HepG2 (cell line): ENCODE results near the gene ITIH1. TPM values are rescaled to one million over a fixed set of nuclear protein-coding genes. Genes with fewer than 3 reads are reported as not detected.

Experiments used
- ATAC-seq: fragments of 200-7000 bp; cut with Tn5 transposase; 3 replicates; pipeline ENCODE4 v1.9.1; 2020; ENCODE audit warnings: mild to moderate bottlenecking, moderate library complexity
- BruUV-seq: library from RNA; stranded (reverse); fragments of 400-500 nt; replicated peaks from 2 replicates; lab custom pipeline; 2021; lab: Mats Ljungman, UMichigan
- CTCF ChIA-PET: fragments of 300-600 bp; formaldehyde crosslinking; extraction: SDS; loops from one replicate; lab custom pipeline; 2021; ENCODE audit warnings: low total read pairs, inconsistent platforms, low intra/inter-chr PET ratio; lab: Yijun Ruan, JAX
- POLR2A ChIA-PET: fragments of 350-600 bp; sonication (Branson Sonifier 250); formaldehyde crosslinking; loops from one replicate; lab custom pipeline; 2020; ENCODE audit warnings: antibody characterized with exemption, inconsistent platforms; lab: Yijun Ruan, JAX
- DNase-seq: peaks from one replicate; pipeline ENCODE4 v3.0.0-alpha.2; 2015; ENCODE audit warnings: low spot score
- FAIRE-seq: peaks from 3 replicates; lab custom pipeline; 2011; peaks lifted over from hg19 to GRCh38; lab: Jason Lieb, UNC
- H2AFZ ChIP-seq: one replicate; pipeline ENCODE4 v1.6.1; 2011; ENCODE audit warnings: low read length, inconsistent platforms
- H3K27ac ChIP-seq: fragments of 300-600 bp; 3 replicates; pipeline ENCODE4 v1.8.0; 2011; ENCODE audit warnings: mixed run types, mild to moderate bottlenecking, mixed read lengths, low read length, inconsistent platforms; ENCODE audit not compliant: insufficient read depth; ENCODE audit errors: extremely low read length
- H3K27me3 ChIP-seq, 2 experiments: fragments of 200-600 bp in 1 of 2; 2 replicates in 1 of 2; 3 replicates in 1 of 2; pipeline versions ENCODE4 v1.6.0 to v1.8.0; 2011; ENCODE audit warnings: low read length in 2 of 2, mild to moderate bottlenecking in 2 of 2, moderate library complexity in 2 of 2, inconsistent platforms in 1 of 2; ENCODE audit not compliant: insufficient read depth in 2 of 2, control insufficient read depth in 1 of 2
- H3K36me3 ChIP-seq, 2 experiments: fragments of 200-600 bp in 1 of 2; replicated peaks in 1 of 2; 2 replicates in 1 of 2; 3 replicates in 1 of 2; pipeline versions ENCODE4 v1.5.1 to v1.8.0; 2011; ENCODE audit warnings: low read length in 2 of 2, inconsistent platforms in 1 of 2; ENCODE audit not compliant: insufficient read depth in 2 of 2, control insufficient read depth in 1 of 2
- H3K4me1 ChIP-seq: 2 replicates; pipeline ENCODE4 v1.5.1; 2012; ENCODE audit warnings: low read length, inconsistent platforms; ENCODE audit not compliant: insufficient read depth
- H3K4me2 ChIP-seq: 2 replicates; pipeline ENCODE4 v1.6.0; 2011; ENCODE audit warnings: low read depth, low read length, inconsistent platforms
- H3K4me3 ChIP-seq, 3 experiments: fragments of 200-600 bp in 1 of 3; sonication (generic), shearing (Covaris generic) in 1 of 3; replicated peaks in 1 of 3; 2 replicates each; pipeline ENCODE4 v1.5.1; 2011 to 2016; ENCODE audit warnings: low read length in 3 of 3, inconsistent platforms in 2 of 3, low read depth in 2 of 3, mild to moderate bottlenecking in 2 of 3, control low read depth in 1 of 3, mixed read lengths in 1 of 3; ENCODE audit not compliant: insufficient read depth in 1 of 3
- H3K79me2 ChIP-seq: one replicate; pipeline ENCODE4 v1.6.1; 2011; ENCODE audit warnings: low read length, inconsistent platforms; ENCODE audit not compliant: insufficient read depth
- H3K9ac ChIP-seq: 2 replicates; pipeline ENCODE4 v1.6.0; 2011; ENCODE audit warnings: mild to moderate bottlenecking, low read depth, low read length, inconsistent platforms; ENCODE audit not compliant: insufficient read depth
- H3K9me3 ChIP-seq: 2 replicates; pipeline ENCODE4 v1.5.1; 2012; ENCODE audit warnings: mild to moderate bottlenecking, low read length
- H4K20me1 ChIP-seq: 2 replicates; pipeline ENCODE4 v1.6.0; 2011; ENCODE audit warnings: inconsistent platforms, mild to moderate bottlenecking, low read length, moderate library complexity; ENCODE audit not compliant: insufficient read depth
- CHD4 ChIP-seq: fragments of 200-600 bp; sonication (generic); IDR thresholded peaks from 2 replicates; pipeline ENCODE4 v1.7.0; 2017; ENCODE audit warnings: mild to moderate bottlenecking, low read length, borderline replicate concordance
- DNMT3B ChIP-seq: conservative IDR thresholded peaks from 2 replicates; pipeline ENCODE4 v1.6.1; 2016; ENCODE audit warnings: missing biosample characterization, control low read depth
- GTF3A ChIP-seq: sonication (generic); formaldehyde crosslinking; conservative IDR thresholded peaks from 2 replicates; pipeline ENCODE4 v1.4.0; 2020; ENCODE audit warnings: mild to moderate bottlenecking, missing genetic modification reagents
- HOXA9 ChIP-seq: sonication (generic); formaldehyde crosslinking; IDR thresholded peaks from 2 replicates; pipeline ENCODE4 v1.8.1; 2022; ENCODE audit warnings: missing genetic modification reagents, mild to moderate bottlenecking, moderate library complexity, borderline replicate concordance
- MTA1 ChIP-seq: sonication (generic); formaldehyde crosslinking; IDR thresholded peaks from 2 replicates; pipeline ENCODE4 v1.4.0; 2020; ENCODE audit warnings: missing genetic modification reagents, mild to moderate bottlenecking, borderline replicate concordance
- ONECUT2 ChIP-seq: sonication (generic); formaldehyde crosslinking; IDR thresholded peaks from 2 replicates; pipeline ENCODE4 v1.4.0; 2020; ENCODE audit warnings: missing genetic modification reagents
- ZBTB34 ChIP-seq: sonication (generic); formaldehyde crosslinking; IDR thresholded peaks from 2 replicates; pipeline ENCODE4 v1.8.0; 2022; ENCODE audit warnings: mild to moderate bottlenecking, missing genetic modification reagents
- ZBTB46 ChIP-seq: sonication (generic); formaldehyde crosslinking; IDR thresholded peaks from 2 replicates; pipeline ENCODE4 v1.4.0; 2020; ENCODE audit warnings: mild to moderate bottlenecking, missing genetic modification reagents, borderline replicate concordance
- ZNF317 ChIP-seq: sonication (generic); formaldehyde crosslinking; IDR thresholded peaks from 2 replicates; pipeline ENCODE4 v1.5.0; 2020; ENCODE audit warnings: mild to moderate bottlenecking, missing genetic modification reagents
- ZNF33A ChIP-seq: sonication (generic); formaldehyde crosslinking; IDR thresholded peaks from 2 replicates; pipeline ENCODE4 v1.5.1; 2020; ENCODE audit warnings: missing genetic modification reagents, mild to moderate bottlenecking, moderate library complexity, borderline replicate concordance
- ZNF644 ChIP-seq: IDR thresholded peaks from 2 replicates; pipeline ENCODE4 v1.6.1; 2016; ENCODE audit warnings: low read depth
- ZUFSP ChIP-seq: sonication (generic); formaldehyde crosslinking; IDR thresholded peaks from 2 replicates; pipeline ENCODE4 v1.9.0; 2021; ENCODE audit warnings: missing genetic modification reagents, mild to moderate bottlenecking, borderline replicate concordance
- WGBS: methylation state at CpG from one replicate; pipeline ENCODE4 v1.1.6; 2017; ENCODE audit warnings: low lambda C conversion rate; 5-methylcytosine and 5-hydroxymethylcytosine counted together
- in situ Hi-C: cut with HindIII; loops from 2 replicates; pipeline ENCODE4 v1.10.0; 2017; ENCODE audit warnings: low pct_unique_long_range_greater_than_20kb; ENCODE audit not compliant: extremely low pct_ligation_motif_present
- intact Hi-C: fragments of 100-400 bp; cut with micrococcal nuclease; formaldehyde crosslinking; loops from one replicate; pipeline ENCODE4 v1.10.0; 2022; ENCODE audit not compliant: unreplicated experiment
- polyA plus RNA-seq, 8 experiments: library from polyadenylated mRNA; depleted of rRNA in 3 of 8; stranded (reverse) in 7 of 8; unstranded in 1 of 8; fragments of >200 nt; fragmentation: Illumina TruSeq in 4 of 8; extraction: Trizol in 4 of 8; gene quantifications; 2 replicates each; pipeline versions ENCODE4 v1.2.1 to v1.2.3, GENCODE V29; 2011 to 2016; ENCODE audit warnings: low read depth in 4 of 8, missing spikeins in 1 of 8, mixed read lengths in 1 of 8; ENCODE audit not compliant: insufficient read depth in 1 of 8
- total RNA-seq, 5 experiments: library from RNA; depleted of rRNA; stranded (reverse); fragments of >200 nt; fragmentation: Illumina TruSeq; extraction: Trizol; gene quantifications; 2 replicates each; pipeline ENCODE4 v1.2.3, GENCODE V29; 2016; ENCODE audit warnings: low read depth in 1 of 5
- TF ChIP-seq, protein P1 (sequence below): sonication (generic); formaldehyde crosslinking; IDR thresholded peaks from 2 replicates; pipeline ENCODE4 v1.4.0; 2020; ENCODE audit warnings: missing genetic modification reagents
- TF ChIP-seq, protein P2 (sequence below): sonication (generic); formaldehyde crosslinking; IDR thresholded peaks from 2 replicates; pipeline ENCODE4 v1.5.0; 2020; ENCODE audit warnings: missing genetic modification reagents

Gene ITIH1
- total and polyA plus RNA-seq, 2 of the 13 experiments (the other 11 are each of a cell fraction or from before 2014, with no cell fraction given) = 12.3 to 19.6 TPM

GRCh38 chr3:52833202-52833601 lies 55.8 kb downstream of the ITIH1 start:
- in situ Hi-C loops = no loop called here
- TF ChIP-seq, protein P1, sequence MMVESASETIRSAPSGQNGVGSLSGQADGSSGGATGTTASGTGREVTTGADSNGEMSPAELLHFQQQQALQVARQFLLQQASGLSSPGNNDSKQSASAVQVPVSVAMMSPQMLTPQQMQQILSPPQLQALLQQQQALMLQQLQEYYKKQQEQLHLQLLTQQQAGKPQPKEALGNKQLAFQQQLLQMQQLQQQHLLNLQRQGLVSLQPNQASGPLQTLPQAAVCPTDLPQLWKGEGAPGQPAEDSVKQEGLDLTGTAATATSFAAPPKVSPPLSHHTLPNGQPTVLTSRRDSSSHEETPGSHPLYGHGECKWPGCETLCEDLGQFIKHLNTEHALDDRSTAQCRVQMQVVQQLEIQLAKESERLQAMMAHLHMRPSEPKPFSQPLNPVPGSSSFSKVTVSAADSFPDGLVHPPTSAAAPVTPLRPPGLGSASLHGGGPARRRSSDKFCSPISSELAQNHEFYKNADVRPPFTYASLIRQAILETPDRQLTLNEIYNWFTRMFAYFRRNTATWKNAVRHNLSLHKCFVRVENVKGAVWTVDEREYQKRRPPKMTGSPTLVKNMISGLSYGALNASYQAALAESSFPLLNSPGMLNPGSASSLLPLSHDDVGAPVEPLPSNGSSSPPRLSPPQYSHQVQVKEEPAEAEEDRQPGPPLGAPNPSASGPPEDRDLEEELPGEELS = no peak
- TF ChIP-seq MTA1 (CRISPR knock-in tag) (no peak), CHD4 (no peak), ZUFSP (CRISPR knock-in tag) (no peak), ZNF33A (no peak), ZBTB34 (CRISPR knock-in tag) (no peak), ONECUT2 (CRISPR knock-in tag) (no peak), ZNF644 (CRISPR knock-in tag) (no peak), ZNF317 (CRISPR knock-in tag) (no peak), ZBTB46 (CRISPR knock-in tag) (no peak), HOXA9 (CRISPR knock-in tag) (no peak), GTF3A (CRISPR knock-in tag) (no peak), DNMT3B (CRISPR knock-in tag) (no peak)
- TF ChIP-seq, protein P2, sequence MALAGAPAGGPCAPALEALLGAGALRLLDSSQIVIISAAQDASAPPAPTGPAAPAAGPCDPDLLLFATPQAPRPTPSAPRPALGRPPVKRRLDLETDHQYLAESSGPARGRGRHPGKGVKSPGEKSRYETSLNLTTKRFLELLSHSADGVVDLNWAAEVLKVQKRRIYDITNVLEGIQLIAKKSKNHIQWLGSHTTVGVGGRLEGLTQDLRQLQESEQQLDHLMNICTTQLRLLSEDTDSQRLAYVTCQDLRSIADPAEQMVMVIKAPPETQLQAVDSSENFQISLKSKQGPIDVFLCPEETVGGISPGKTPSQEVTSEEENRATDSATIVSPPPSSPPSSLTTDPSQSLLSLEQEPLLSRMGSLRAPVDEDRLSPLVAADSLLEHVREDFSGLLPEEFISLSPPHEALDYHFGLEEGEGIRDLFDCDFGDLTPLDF = no peak
- POLR2A ChIA-PET = no interaction called here
- peaks cover 60% of the 10 kb centered on the region for H3K4me1 ChIP-seq
- intact Hi-C loops = no loop called here
- FAIRE-seq (no peak), ATAC-seq (no peak), DNase-seq (no peak)
- no peaks in the 10 kb centered on the region for H3K79me2 ChIP-seq
- H3K4me2 ChIP-seq = no peak overlapping the region
- H4K20me1 ChIP-seq = no peaks in the 10 kb centered on the region
- H3K36me3 ChIP-seq = no peaks in the 10 kb centered on the region
- no peak overlapping the region for H3K9ac ChIP-seq
- no peak overlapping the region for H3K4me3 ChIP-seq
- no peak overlapping the region for H3K27ac ChIP-seq
- no peaks in the 10 kb centered on the region for H3K27me3 ChIP-seq
- CTCF ChIA-PET = no interaction called here
- no TSS peak for BruUV-seq
- no peaks in the 10 kb centered on the region for H3K9me3 ChIP-seq
- H2AFZ ChIP-seq = no peak overlapping the region
- 98% methylated on average over 6 of the region's 14 CpGs for WGBS
